Activated naive CD8-positive, alpha-beta T cell treated with anti-CD3 and anti-CD28 coated beads, Interleukin-2, amount 50 U/mL, for 24 hours (primary cell): ENCODE results near the gene DRAM1.
"Not testable (repeated sequence)": the region's sequence is repeated elsewhere in the genome, so short reads cannot be mapped to it uniquely, and the experiment has no call there.

Experiments used
- ATAC-seq: fragments of 150-1000 bp; cut with Tn5 transposase; one replicate; pipeline ENCODE4 v1.10.0; 2021
- DNase-seq: peaks from one replicate; pipeline ENCODE4 v3.0.0; 2021
- H3K27ac Mint-ChIP-seq: one replicate; pipeline ENCODE4 v1.8.0; 2021; ENCODE audit warnings: mild to moderate bottlenecking, mixed read lengths
- H3K27me3 Mint-ChIP-seq: one replicate; pipeline ENCODE4 v1.8.0; 2021; ENCODE audit warnings: mixed read lengths
- H3K36me3 Mint-ChIP-seq: one replicate; pipeline ENCODE4 v1.8.0; 2021; ENCODE audit warnings: low read depth, mixed read lengths
- H3K4me1 Mint-ChIP-seq: one replicate; pipeline ENCODE4 v1.8.0; 2021; ENCODE audit warnings: mixed read lengths
- H3K4me3 Mint-ChIP-seq: one replicate; pipeline ENCODE4 v1.8.0; 2021; ENCODE audit warnings: mild to moderate bottlenecking, moderate library complexity, mixed read lengths
- H3K9me3 Mint-ChIP-seq: one replicate; pipeline ENCODE4 v1.8.0; 2021; ENCODE audit warnings: mixed read lengths

Gene DRAM1

DNA sequence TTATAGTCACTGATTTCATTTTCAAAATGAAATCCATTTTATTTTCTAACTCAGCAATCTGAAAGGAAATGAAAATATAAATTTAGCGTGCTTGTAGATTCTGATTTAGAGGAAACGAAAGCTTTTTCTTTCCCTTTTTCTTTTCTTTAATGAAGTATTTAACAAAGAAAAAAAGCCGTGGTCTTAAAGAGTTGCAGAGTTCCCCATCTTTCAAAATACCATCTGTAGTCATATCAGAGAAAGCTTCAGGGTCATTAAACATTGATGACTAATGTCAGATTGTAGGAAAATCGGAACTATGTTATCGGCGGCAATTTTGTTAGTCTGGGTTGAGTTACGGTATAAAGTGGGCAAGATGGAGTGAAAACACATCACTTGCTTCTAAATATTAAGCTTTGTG, 32.3 kb downstream of the DRAM1 start:
- H3K27ac Mint-ChIP-seq = peak overlapping the region; percentile 17
- H3K27me3 Mint-ChIP-seq = no peaks in the 10 kb centered on the region
- H3K4me3 Mint-ChIP-seq = peak overlapping the region; percentile 6
- H3K9me3 Mint-ChIP-seq = no peaks in the 10 kb centered on the region
- no peak for DNase-seq
- ATAC-seq = no peak
- peaks cover 3% of the 10 kb centered on the region for H3K4me1 Mint-ChIP-seq
- no peaks in the 10 kb centered on the region for H3K36me3 Mint-ChIP-seq

DNA sequence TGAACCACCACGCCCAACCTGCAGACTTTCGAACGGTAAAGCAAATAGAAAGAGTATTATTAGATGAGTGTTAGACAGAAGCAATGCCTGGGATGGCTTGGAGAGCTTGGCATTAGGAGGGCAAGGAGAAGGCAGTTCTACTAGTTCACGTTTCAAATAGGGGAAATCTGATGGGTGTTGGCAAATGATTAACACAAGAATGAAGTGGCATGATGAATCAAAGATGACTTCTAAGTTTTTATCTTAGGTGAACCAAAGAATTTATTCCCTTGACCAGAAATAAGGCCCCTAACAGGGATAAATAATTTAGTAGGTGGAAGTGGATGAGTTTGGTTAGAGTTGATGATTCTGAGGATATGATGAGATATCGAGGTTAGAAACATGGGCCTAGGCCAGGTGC, 38.5 kb downstream of the DRAM1 start:
- Mint-ChIP-seq H3K9me3 (no peaks in the 10 kb centered on the region), H3K36me3 (peaks cover 2% of the 10 kb centered on the region), H3K4me1 (peaks cover 8% of the 10 kb centered on the region), H3K4me3 (no peak overlapping the region), H3K27ac (no peak overlapping the region), H3K27me3 (peaks cover 4% of the 10 kb centered on the region)
- DNase-seq (no peak), ATAC-seq (no peak)

DNA sequence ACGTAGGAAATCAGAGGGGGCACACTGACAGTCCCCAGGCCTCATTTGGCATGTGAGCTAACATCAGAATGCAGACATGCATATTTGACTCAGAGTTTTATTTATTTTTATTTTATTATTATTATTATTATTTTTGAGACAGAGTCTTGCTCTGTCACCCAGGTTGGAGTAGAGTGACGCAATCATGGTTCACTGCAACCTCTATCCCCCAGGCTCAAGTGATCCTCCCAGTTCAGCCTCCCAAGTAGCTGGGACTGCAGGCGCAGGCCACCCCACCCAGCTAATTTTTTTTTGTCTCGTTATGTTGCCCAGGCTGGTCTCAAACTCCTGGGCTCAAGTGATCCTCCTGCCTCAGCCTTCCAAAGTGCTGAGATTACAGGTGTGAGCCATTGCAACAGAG, 41.4 kb downstream of the DRAM1 start:
- H3K4me3 Mint-ChIP-seq, H3K4me1 Mint-ChIP-seq, H3K27me3 Mint-ChIP-seq, ATAC-seq, H3K27ac Mint-ChIP-seq, H3K36me3 Mint-ChIP-seq, H3K9me3 Mint-ChIP-seq, DNase-seq: not testable (repeated sequence)

DNA sequence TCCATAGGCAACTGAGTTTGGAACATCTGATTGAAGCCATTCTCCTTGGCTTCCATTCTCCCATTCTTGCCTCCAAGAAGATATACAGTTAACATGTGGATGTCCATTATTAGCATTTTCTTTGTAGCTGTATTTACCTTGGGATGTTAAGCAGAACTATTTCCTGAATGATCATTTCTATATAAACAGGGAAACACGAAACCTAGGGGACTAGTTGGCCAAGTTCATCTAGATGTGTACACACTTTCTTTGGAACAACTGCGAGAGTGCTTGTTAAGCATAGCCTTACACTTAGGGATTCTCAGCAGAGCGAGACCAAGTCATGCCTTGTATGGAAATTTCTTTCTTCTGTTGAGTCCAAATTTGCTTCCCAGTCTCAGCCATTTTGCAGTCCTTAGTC, 42.1 kb downstream of the DRAM1 start:
- no peak for DNase-seq
- Mint-ChIP-seq H3K4me3 (no peak overlapping the region), H3K27ac (no peak overlapping the region), H3K36me3 (peaks cover 2% of the 10 kb centered on the region), H3K9me3 (peaks cover 4% of the 10 kb centered on the region), H3K27me3 (peaks cover 4% of the 10 kb centered on the region), H3K4me1 (peaks cover 8% of the 10 kb centered on the region)
- ATAC-seq = no peak

DNA sequence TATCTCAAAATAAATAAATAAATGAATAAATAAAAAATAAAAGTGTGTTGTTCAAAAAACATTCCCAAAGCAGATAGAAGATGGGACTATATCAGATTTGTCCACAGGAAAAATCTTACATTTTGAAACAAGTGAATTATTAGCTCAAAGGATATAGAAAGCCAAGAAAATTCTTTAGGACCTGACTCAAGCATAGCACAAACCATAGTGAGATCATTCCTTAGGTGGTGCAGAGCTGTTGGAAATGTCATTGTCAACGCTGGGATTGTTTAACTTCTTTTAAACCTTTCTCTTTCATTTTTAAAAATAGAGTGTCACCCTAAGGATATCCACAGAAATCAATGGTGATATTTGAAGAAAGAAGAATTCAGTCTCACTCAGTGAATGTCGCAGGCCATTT, 43.5 kb downstream of the DRAM1 start:
- peaks cover 8% of the 10 kb centered on the region for H3K4me1 Mint-ChIP-seq
- peaks cover 2% of the 10 kb centered on the region for H3K36me3 Mint-ChIP-seq
- H3K27ac Mint-ChIP-seq = no peak overlapping the region
- H3K27me3 Mint-ChIP-seq = peaks cover 4% of the 10 kb centered on the region
- H3K9me3 Mint-ChIP-seq = peaks cover 4% of the 10 kb centered on the region
- H3K4me3 Mint-ChIP-seq = no peak overlapping the region
- no peak for DNase-seq
- no peak for ATAC-seq

DNA sequence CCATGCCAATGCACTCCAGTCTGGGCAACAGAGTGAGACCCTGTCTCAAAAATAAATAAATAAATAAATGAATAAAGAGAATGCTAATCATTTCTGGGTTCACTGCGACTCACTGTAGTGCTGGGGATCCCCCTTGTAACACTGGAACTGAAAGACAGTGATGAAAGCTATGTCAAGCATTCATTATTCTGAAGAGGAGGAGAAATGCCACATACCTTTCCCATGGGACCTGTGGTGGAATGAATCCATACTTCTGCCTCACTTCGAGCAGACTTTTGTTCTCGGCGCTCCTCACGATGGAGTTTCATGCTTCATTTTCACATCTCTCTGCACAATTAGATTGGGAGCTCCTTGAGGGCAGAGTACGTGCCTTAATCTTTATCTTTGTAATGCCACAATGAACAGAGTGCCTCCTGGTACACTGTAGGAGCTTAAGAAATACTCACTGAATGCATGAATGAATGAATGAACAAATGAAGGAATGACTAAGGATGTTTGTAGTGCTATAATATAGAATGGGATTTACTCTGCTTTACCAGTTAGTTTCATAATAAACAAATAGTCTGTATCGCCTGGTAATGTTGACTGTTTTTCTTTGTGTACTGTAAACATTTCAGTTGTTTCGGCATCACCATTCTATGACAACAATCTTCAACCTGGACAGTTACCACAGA, 45.8 kb downstream of the DRAM1 start:
- no peak overlapping the region for H3K4me3 Mint-ChIP-seq
- no peak for ATAC-seq
- no peaks in the 10 kb centered on the region for H3K27me3 Mint-ChIP-seq

DNA sequence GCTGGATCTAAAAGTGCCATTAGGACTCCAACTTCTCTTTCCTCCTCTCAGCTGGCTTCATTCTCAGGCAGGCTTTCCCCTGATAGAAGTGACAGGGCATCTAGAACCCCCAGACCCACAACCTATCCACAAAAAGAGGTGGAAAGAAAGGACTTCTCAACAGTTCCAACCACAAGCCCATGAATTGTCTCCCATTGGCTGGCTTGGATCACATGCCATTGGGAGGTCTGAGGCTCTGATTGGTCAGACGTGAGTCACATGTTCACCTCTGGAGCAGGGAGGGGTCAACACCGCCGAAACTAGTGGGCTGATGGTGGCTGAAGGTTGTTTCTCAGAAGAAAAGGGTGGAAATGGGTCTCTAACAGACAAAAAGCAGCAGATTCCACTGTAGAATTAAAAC, 47.2 kb downstream of the DRAM1 start:
- no peak overlapping the region for H3K4me3 Mint-ChIP-seq

More for the DNA sequence above, 45.8 kb downstream of the DRAM1 start:
- DNase-seq = no peak
- H3K27ac Mint-ChIP-seq = no peak overlapping the region
- H3K4me1 Mint-ChIP-seq = no peaks in the 10 kb centered on the region
- H3K9me3 Mint-ChIP-seq = peaks cover 4% of the 10 kb centered on the region
- H3K36me3 Mint-ChIP-seq = peaks cover 2% of the 10 kb centered on the region

DNA sequence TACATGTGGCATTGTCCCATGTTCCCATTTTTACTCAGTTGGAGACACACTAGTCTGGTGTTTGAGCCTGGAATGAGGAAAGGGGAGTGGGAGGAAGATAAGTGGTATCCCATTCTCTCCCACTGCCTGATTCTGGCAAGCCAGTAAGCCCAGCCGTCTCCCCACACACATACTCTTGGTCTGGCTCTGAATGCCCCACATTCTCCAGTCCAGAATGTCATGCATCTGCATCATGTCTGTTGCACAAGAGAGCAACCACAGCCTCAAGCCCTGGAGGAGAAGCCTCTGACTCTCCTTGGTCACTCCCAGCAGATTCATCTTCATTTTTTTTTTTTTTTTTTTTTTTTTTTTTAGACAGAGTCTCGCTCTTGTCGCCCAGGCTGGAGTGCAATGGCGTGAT, 48.0 kb downstream of the DRAM1 start:
- no peaks in the 10 kb centered on the region for H3K27me3 Mint-ChIP-seq
- H3K9me3 Mint-ChIP-seq = peaks cover 4% of the 10 kb centered on the region
- no peak for DNase-seq
- peaks cover 8% of the 10 kb centered on the region for H3K4me1 Mint-ChIP-seq
- no peak overlapping the region for H3K4me3 Mint-ChIP-seq
- no peak overlapping the region for H3K27ac Mint-ChIP-seq
- ATAC-seq = no peak
- no peaks in the 10 kb centered on the region for H3K36me3 Mint-ChIP-seq

More for the DNA sequence above, 47.2 kb downstream of the DRAM1 start:
- H3K36me3 Mint-ChIP-seq = peaks cover 2% of the 10 kb centered on the region
- H3K27ac Mint-ChIP-seq = no peak overlapping the region
- DNase-seq (no peak), ATAC-seq (no peak)
- peaks cover 8% of the 10 kb centered on the region for H3K4me1 Mint-ChIP-seq
- peaks cover 4% of the 10 kb centered on the region for H3K9me3 Mint-ChIP-seq
- H3K27me3 Mint-ChIP-seq = no peaks in the 10 kb centered on the region

DNA sequence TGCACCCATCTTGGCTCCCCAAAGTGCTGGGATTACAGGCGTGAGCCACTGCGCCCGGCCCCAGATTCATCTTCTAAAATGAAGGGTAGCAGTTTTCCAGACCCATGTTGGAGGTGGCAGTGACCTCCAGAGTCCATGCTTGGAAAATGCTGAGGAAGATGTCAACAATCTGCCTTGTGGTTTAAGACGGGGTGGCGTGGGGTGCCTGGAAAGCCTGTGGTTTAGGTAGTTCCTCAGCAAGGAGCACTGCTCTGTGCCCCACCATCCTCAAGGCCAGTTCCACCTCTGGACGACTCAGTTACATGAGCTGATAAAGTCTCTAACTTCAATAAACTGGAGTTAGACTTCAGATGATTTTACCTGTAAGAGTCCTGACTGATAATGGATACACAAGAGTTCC, 48.6 kb downstream of the DRAM1 start:
- H3K9me3 Mint-ChIP-seq = peaks cover 4% of the 10 kb centered on the region
- no peaks in the 10 kb centered on the region for H3K27me3 Mint-ChIP-seq
- H3K36me3 Mint-ChIP-seq = peaks cover 2% of the 10 kb centered on the region
- H3K4me1 Mint-ChIP-seq = peaks cover 11% of the 10 kb centered on the region
- DNase-seq (no peak), ATAC-seq (no peak)
- no peak overlapping the region for H3K4me3 Mint-ChIP-seq
- H3K27ac Mint-ChIP-seq = no peak overlapping the region

DNA sequence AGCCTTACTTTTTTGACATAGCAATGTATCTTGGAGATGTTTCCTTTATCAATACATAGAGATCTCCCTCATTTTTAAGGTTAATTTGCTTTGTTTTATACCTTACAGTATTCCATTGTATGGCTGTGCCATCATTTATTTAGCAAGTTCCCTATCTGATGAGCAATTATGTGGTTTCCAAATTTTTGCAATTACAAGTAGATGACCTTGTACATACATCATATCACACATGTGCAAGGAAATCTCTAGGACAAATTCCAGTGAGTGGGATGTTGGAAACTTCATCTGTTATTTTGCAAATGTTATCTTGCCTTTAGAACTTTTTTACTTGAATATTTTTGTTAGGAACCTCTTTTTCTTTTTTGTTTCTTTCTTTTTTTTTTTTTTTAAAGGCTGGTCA, 49.7 kb downstream of the DRAM1 start:
- Mint-ChIP-seq H3K9me3 (peaks cover 4% of the 10 kb centered on the region), H3K27ac (no peak overlapping the region), H3K4me3 (no peak overlapping the region), H3K27me3 (no peaks in the 10 kb centered on the region), H3K4me1 (peaks cover 18% of the 10 kb centered on the region), H3K36me3 (peaks cover 2% of the 10 kb centered on the region)
- ATAC-seq (no peak), DNase-seq (no peak)

DNA sequence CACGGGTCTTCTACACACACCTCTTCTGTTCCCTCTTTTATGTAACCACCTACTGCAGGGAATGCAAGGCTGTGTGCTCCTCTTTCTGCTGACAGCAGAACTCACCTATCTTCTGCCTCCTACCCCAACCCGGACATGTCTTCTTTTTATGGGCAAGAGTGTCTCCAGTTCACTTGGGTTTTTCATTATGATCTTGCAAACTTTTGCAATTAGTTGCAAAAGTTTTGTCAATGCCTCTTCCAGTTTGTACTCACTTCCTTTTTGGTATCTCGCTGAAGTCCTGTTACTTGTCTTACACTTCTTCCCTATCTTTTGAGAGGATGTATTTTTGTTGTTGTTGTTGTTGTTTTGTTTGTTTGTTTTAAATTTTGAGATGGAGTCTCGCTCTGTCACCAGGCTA, 50.6 kb downstream of the DRAM1 start:
- H3K4me1 Mint-ChIP-seq = peaks cover 21% of the 10 kb centered on the region
- DNase-seq = no peak
- H3K27ac Mint-ChIP-seq = no peak overlapping the region
- peaks cover 4% of the 10 kb centered on the region for H3K9me3 Mint-ChIP-seq
- no peak for ATAC-seq
- H3K4me3 Mint-ChIP-seq = no peak overlapping the region
- H3K27me3 Mint-ChIP-seq = no peaks in the 10 kb centered on the region
- peaks cover 2% of the 10 kb centered on the region for H3K36me3 Mint-ChIP-seq

DNA sequence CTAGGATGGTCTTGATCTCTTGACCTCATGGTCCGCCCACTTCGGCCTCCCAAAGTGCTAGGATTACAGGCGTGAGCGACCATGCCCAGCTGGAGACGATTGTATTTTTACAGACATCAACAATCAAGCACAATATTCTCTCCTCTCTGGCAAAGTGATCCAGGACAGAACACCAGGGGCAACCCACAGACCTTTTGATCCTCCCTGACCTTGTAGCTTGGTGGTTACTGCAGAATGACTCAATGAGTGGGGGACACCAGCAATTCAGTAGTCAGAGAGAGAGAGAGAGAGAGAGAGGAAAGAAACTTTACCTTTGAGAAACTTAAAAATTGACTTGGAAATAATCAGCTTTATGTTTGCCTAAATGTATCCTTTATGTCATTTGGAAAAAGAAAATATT, 51.2 kb downstream of the DRAM1 start:
- peaks cover 4% of the 10 kb centered on the region for H3K9me3 Mint-ChIP-seq
- peaks cover 2% of the 10 kb centered on the region for H3K36me3 Mint-ChIP-seq
- no peak overlapping the region for H3K4me3 Mint-ChIP-seq
- H3K4me1 Mint-ChIP-seq = peaks cover 21% of the 10 kb centered on the region
- no peak overlapping the region for H3K27ac Mint-ChIP-seq
- DNase-seq = no peak
- H3K27me3 Mint-ChIP-seq = no peaks in the 10 kb centered on the region
- no peak for ATAC-seq

DNA sequence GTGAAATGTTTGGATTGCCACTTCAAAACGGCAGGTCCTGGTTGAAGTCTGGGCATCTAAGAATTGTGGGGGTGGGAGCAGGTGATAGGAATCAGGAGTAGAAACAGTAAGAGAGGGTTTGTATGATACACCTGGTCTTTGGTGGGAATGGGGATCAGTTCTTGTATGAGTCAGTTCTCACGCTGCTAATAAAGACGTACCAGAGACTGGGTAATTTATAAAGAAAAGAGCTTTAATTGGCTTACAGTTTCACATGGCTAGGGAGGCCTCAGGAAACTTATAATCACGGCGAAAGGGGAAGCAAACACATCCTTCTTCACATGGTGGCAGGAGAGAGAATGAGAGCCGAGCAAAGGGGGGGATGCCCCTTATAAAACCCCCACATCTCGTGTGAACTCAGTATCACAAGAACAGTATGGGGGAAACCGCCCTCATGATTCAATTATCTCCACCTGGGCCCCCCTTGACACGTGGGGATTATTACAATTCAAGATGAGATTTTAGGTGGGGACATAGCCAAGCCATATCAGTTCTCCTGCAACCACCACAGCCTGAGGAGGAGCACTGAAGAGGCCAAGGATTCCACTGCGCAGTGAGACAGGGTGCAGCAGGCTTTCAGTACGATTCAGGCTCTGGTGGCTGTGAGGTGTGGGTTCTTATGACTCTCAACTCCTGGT, 52.1 kb downstream of the DRAM1 start:
- DNase-seq = no peak
- no peak for ATAC-seq
- peaks cover 24% of the 10 kb centered on the region for H3K4me1 Mint-ChIP-seq
- H3K27ac Mint-ChIP-seq = no peak overlapping the region
- H3K27me3 Mint-ChIP-seq = no peaks in the 10 kb centered on the region
- H3K9me3 Mint-ChIP-seq = no peaks in the 10 kb centered on the region
- H3K4me3 Mint-ChIP-seq = no peak overlapping the region
- peaks cover 2% of the 10 kb centered on the region for H3K36me3 Mint-ChIP-seq

DNA sequence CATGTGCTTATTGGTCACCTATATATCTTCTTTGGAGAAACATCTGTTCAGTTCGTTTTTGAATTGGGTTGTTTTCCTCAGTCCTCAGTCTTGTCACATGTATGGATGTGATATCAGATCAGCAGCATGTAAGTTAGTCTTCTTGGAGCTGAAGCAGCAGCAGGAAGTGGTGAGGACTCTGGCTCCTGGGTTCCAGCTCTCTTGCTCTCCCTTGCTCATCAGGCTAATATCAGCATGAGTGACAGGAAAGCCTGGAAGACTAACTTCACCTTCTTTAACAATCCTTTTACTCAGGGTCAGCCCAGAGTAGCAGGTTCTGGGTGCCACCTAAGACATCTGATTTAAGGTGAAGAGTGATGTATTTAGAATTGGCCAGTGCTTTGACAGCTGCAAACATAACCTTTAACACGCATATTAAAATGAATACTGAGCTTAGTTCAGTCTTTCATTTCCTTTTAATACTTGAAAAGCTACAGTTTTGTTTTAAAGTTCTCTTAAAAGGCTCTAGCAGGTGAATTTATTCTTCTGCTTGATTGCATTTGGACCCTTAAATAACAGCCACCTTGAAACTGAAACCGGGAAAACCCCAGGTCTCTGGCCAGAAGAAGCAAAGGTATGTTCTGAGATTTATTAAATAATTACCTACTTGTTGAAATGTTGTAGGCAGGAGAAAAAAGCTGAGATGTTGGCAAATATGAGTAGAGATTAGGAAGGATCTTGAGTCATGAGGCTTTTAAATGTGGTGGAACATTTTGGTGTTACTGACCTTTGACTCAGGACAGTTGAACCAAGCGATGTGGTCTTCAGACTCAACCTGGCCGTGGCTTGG, 54.3 kb downstream of the DRAM1 start:
- no peak for ATAC-seq
- Mint-ChIP-seq H3K27ac (peak overlapping the region; percentile 67), H3K27me3 (no peaks in the 10 kb centered on the region), H3K4me3 (peak overlapping the region; percentile 10), H3K9me3 (no peaks in the 10 kb centered on the region), H3K36me3 (peaks cover 2% of the 10 kb centered on the region), H3K4me1 (peaks cover 34% of the 10 kb centered on the region)
- DNase-seq = no peak
